GM12875 (cell line): Measurements from ENCODE around the gene MGME1.

Experiments
- H3K4me3 ChIP-seq: one replicate; pipeline ENCODE4 v1.5.1; 2011; ENCODE audit warnings: low read depth, low read length, control low read depth
- CTCF ChIP-seq: IDR thresholded peaks from 2 replicates; pipeline ENCODE4 v1.5.1; 2011; ENCODE audit warnings: low read depth, mild to moderate bottlenecking, control low read depth, inconsistent platforms, low read length, moderate library complexity, borderline replicate concordance; ENCODE audit not compliant: insufficient read depth

The MGME1 gene

DNA sequence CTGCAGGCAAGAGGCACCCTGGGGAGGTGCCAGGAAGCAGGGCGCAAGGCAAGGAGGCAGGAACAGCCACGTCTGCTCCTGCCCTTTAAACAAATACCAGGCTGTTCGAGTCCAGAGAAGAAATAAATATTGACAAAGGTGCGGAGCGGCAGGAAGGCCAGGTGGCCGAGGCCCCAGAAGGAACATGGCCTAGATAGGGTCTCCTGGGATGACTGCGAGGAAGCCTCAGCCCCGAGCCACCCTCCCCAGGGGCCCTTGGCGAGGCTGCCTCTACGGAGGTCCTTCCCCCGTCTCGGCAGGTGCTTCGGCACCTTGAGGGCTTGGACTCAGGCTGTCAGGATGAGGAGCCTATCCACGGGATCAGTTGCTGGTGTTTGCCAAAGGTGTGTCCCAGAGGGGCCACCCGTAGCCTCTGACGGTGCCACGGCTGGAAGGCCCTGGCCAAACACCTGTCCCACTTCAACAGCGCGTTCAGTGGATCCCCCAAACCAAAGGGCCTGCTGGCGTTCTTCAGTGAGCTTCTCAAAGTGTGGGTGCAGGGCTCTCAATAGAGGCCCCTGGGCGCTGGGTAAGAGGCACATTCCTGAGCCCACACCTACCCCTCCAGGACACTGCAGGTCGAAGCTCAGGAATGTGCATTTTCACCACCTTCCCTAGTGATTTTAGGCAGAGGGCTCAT lies 40.0 kb upstream of the MGME1 start:
- TF ChIP-seq CTCF, result no peak
- H3K4me3 ChIP-seq, result no peak overlapping the region

GRCh38 chr20:17931513-17931912 lies 37.3 kb upstream of the MGME1 start:
- H3K4me3 ChIP-seq, result no peak overlapping the region
- no peak for TF ChIP-seq CTCF

GRCh38 chr20:17932396-17932795 lies 36.4 kb upstream of the MGME1 start:
- H3K4me3 ChIP-seq, result no peak overlapping the region
- TF ChIP-seq CTCF, result no peak

DNA sequence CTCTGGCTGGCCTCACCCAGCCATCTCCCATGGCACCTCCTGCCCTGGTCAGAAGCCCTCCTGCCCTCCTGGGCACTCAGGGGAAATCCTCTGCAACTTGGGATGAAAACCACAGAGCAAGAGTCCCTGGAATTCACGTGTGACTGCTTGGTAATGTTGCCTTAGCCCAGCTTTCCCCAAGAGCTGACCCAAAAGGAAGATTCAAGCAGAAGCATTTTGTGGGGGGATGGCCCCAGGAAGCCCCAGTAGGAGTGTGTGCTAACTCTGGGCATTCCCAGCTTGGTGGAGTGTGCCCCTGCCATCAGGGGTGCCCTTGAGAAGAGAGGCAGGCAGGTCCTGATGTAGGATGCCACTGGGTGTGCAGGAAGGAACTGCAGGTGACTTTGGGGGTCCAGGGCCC lies 35.7 kb upstream of the MGME1 start:
- no peak for TF ChIP-seq CTCF

GRCh38 chr20:17933711-17934110 lies 35.1 kb upstream of the MGME1 start:
- no peak overlapping the region for H3K4me3 ChIP-seq
- TF ChIP-seq CTCF, result no peak

More for the DNA sequence above, 35.7 kb upstream of the MGME1 start:
- H3K4me3 ChIP-seq, result no peak overlapping the region

- TF ChIP-seq CTCF, result no peak
- no peak overlapping the region for H3K4me3 ChIP-seq
Measured at GRCh38 chr20:17934141-17934862, 34.5 kb upstream of the MGME1 start.

- no peak overlapping the region for H3K4me3 ChIP-seq
- no peak for TF ChIP-seq CTCF
Measured at GRCh38 chr20:17935186-17935585, 33.6 kb upstream of the MGME1 start.
